HG02759 (cell line): ENCODE data around the gene WDFY2.
"Not testable (repeated sequence)": the region's sequence is repeated elsewhere in the genome, so short reads cannot be mapped to it uniquely, and the experiment has no call there.

Source experiments
- ATAC-seq: cut with Tn5 transposase; IDR thresholded peaks from one replicate; pipeline ENCODE4 v1.9.1; 2021; ENCODE audit warnings: mild to moderate bottlenecking, moderate library complexity; ENCODE audit not compliant: unreplicated experiment

WDFY2 gene

DNA sequence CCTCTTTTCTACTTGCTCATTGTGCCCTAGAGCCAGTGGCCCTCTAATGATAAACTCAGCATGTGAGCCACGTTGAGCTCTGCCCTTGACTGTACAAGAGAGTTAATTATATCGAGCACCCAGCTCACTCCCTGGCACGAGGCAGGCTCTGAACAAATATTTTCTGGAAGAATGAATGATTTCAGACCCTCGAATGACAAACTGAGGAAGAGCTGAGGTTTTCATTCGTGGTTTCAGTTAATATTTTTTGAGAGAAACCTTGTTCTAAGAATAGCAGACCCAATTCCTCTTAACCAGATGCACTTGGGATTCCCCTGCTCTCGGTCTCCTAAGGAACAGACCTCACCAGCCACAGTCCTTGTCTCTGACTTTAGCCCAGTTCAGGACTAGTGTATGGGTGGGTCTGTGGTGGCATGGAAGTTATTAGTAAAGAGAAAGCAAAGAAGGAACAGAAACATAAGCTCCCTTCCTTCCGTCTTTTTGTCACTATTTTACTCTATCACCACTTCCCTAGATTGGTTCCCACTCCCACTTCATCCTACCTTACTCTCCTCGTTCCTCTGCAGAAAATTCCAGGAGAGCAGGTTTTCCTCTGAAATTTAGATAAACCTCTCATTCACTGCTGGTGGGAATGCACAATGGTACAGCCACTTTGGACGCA is 22.1 kb upstream of the WDFY2 start:
- peak; percentile 87 for ATAC-seq

GRCh38 chr13:51564252-51564651 is 20.0 kb upstream of the WDFY2 start:
- no peak for ATAC-seq

GRCh38 chr13:51564671-51565070 is 19.6 kb upstream of the WDFY2 start:
- ATAC-seq = no peak

DNA sequence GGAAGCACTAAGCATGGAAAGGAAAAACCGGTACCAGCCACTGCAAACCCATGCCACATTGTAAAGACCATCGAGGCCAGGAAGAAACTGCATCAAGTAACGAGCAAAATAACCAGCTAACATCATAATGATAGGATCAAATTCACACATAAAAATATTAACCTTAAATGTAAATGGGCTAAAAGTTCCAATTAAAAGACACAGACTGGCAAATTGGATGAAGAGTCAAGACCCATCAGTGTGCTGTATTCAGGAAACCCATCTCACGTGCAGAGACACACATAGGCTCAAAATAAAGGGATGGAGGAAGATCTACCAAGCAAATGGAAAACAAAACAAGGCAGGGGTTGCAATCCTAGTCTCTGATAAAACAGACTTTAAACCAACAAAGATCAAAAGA is 15.3 kb upstream of the WDFY2 start:
- ATAC-seq = not testable (repeated sequence)

DNA sequence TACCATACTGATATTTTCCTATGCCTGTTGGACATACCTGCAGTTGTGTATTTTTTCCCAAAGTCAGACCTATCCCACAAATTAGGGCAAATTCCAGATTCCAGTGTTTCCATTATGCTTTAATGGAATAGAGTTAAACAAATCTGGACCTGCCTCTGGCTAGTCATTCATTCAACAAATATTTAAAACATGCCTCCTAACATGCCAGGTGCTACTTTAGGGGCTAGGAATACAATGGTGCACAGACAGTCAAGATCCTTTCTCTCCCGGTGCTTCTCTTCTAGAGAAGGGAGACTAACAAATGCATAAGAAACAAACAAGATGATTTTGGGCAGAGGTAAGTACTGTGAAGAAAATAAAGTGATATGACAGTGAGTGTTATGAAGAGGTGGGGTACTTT is 7.5 kb upstream of the WDFY2 start:
- no peak for ATAC-seq

GRCh38 chr13:51577690-51578089 is 6.6 kb upstream of the WDFY2 start:
- ATAC-seq = no peak

DNA sequence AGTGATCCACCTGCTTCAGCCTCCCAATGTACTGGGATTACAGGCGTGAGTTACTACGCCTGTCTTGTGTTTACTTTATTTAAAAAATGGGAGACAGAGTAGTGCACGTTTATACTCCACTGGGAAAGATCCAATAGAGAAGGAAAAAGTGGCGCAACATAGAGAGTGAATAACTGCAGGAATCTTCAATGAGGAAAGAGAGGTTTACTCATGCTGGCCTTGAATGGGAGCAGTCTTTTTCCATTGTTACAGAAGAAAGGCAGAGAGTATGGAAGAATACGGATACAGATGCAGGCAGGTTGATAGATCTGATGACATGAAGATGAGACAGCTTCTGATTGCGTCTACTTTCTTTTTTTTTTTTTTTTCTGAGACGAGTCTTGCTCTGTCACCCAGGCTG is 4.6 kb upstream of the WDFY2 start:
- ATAC-seq = no peak

- no peak for ATAC-seq
Measured at GRCh38 chr13:51581148-51581820, 3.0 kb upstream of the WDFY2 start.

GRCh38 chr13:51583469-51583874 is 790 bp upstream of the WDFY2 start:
- ATAC-seq = no peak

- peak; percentile 35 for ATAC-seq
Measured at GRCh38 chr13:51584731-51585672, 740 bp downstream of the WDFY2 start.

- no peak for ATAC-seq
Measured at GRCh38 chr13:51585696-51586095, 1.4 kb downstream of the WDFY2 start.

GRCh38 chr13:51587372-51587771 is 3.1 kb downstream of the WDFY2 start:
- ATAC-seq = no peak

- ATAC-seq = no peak
Measured at GRCh38 chr13:51588406-51588949, 4.2 kb downstream of the WDFY2 start.

- ATAC-seq = no peak
Measured at GRCh38 chr13:51589793-51590192, 5.5 kb downstream of the WDFY2 start.

DNA sequence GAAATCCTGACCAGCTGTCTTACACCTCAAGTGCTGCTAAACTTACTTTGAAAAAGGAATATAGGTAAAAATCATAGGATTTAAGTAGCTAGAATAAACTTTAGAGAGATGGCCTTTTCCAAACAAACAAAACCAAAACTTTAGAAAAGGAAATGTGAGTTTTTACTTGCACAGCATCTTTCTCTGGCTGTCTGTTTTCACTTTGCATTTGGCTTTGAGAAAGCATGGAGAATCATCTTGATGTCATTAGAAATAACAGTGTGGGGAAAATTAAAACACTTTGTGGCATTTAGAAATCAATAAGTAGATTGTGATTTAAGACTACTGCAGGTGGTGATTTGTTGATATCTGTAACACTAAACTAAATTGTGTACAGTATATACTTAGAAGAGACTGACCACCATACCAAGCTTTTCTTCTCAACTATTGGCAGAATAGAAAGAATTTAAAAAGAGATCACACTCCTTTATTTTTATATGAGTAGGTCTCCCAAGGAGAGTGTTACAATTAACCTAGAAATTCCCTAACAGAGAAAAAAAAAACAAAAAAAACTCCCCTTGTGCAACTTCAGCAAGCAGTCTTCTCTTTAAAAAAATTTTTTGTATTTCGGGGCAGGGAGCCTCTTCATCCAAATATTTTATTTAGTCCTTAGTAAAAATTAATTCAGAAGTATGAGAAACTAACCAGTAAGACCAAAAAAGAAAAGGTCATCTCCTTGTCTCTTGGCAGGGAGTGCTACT is 6.1 kb downstream of the WDFY2 start:
- no peak for ATAC-seq

DNA sequence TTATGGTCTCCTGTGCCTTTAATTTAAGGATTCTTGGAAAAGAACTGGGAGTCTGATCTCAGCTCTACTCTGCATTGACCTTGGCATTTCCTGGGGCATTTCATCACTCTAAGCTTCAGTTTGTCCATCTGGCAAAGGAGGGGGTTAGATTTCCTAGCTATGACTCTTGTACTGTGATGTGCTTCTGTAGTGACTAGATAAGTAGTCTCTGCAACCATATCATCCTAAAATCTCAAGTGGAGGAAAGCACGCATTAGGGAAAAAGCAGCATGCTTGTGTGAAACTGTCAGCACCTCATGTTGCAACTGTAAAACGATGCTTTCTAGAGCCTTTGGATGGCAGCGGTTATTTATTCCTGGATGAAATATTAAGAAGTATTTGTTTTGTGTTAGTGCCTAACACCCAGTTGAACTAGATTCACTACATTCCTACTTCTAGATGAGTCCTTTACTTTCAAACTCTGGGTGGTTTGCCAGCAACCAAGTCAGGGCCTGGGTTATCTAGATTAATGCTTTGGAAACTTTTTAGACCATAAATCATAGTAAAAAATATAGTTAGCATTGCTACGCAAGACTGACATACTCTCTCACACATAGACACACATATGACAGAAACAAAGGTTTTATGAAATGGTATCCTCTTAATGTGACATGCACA is 6.8 kb downstream of the WDFY2 start:
- ATAC-seq = no peak

DNA sequence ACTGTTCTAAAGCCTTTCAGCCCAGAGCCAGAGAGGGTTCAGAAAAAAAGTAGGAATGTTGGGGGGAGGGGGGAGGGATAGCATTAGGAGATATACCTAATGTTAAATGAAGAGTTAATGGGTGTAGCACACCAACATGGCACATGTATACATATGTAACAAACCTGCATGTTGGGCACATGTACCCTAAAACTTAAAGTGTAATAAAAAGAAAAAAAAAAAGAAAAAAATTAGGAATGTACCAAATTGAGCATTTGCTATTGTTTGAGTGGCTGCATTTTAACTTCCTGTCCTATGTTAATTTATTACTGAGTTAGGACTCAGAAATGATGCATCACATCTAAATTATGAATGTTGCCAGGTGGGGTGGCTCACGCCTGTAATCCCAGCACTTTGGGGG is 7.7 kb downstream of the WDFY2 start:
- not testable (repeated sequence) for ATAC-seq

GRCh38 chr13:51594432-51594831 is 10.2 kb downstream of the WDFY2 start:
- ATAC-seq = no peak

DNA sequence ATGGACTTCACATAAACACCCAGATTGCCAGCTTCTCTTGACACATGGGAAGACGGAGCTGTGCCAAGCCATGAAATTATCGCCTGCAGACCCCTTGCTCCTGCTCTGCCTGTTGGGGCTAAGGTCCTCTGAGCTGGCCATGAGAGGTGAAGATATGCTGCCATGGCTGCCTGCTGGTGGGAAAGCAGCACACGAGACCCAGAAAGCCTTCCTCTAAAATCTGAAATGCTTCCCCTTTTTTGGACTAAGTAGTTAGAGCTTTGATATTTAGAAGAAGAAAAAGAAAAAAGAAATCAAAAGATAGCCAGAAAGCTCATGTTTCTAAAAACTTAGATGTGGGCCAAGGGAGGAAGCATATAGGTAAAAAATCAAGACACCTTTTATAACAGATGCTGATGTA is 11.2 kb downstream of the WDFY2 start:
- no peak for ATAC-seq

- no peak for ATAC-seq
Measured at GRCh38 chr13:51596541-51596940, 12.3 kb downstream of the WDFY2 start.
